Right ventricle myocardium superior (tissue), 1 donor: ENCODE data around the gene PPT2. TPM values are rescaled to one million over a fixed set of nuclear protein-coding genes. Genes with fewer than 3 reads are reported as not detected.

ENCODE experiments used
- ATAC-seq: fragments of 200-7000 bp; cut with Tn5 transposase; one replicate; pipeline ENCODE4 v1.9.1; 2020; ENCODE audit warnings: mild to moderate bottlenecking; ENCODE audit not compliant: poor library complexity
- DNase-seq: peaks from one replicate; pipeline ENCODE4 v3.0.0-alpha.2; 2020
- intact Hi-C: fragments of 100-400 bp; cut with DNase I; formaldehyde crosslinking; loops from one replicate; pipeline ENCODE4 v1.11.2; 2022
- total RNA-seq: library from RNA; stranded (reverse); fragmentation: NEBNext Ultra II Directional; extraction: Animal tissue kit (Norgen Biotek cat#: 25700); gene quantifications from one replicate; pipeline ENCODE4 v1.2.1, GENCODE V29; 2021
- donor health status: DM: no; HTN: yes; CAD: no; lungs with severe emphysema.

Gene PPT2
- total RNA-seq, 1 donor from 2014 or later: 20.4 TPM

DNA sequence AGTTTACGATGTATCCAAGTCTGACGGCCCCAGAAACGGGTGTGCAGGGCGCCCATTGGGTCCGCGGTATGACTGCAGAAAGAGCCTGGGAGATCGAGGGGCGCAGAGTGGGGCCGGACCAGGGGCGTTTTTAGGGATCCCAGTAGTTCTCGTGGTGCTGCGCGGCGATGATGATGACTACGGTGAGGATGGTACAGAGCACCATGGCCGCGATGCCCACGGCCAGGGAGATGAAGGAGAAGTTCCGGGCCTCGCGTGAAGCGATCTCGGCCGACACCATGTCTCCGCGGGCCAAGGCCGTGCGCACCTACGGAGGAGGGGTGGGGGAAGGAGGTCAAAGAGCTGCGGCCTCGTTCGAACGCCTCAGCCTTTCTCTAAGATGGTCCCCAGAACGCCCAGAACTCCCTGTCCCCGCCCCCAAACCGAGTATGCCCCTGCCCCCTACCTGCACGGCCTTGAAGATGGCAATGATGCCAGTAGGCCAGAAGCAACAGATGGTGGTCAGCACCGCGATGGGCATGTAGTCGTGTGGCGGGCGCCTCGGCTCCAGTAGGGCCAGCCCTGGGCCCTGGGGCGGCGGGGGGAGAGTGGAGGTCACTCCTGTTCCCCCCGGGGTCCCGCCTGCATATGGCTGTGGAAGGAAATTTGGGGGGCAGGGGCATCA lies 4.7 kb upstream of the PPT2 start:
- intact Hi-C loops: no loop called here
- ATAC-seq (no peak), DNase-seq (peak; percentile 45)

- ATAC-seq: no peak
- intact Hi-C loops: no loop called here
These were observed 3.7 kb upstream of the PPT2 start for GRCh38 chr6:32149932-32150870.

DNA sequence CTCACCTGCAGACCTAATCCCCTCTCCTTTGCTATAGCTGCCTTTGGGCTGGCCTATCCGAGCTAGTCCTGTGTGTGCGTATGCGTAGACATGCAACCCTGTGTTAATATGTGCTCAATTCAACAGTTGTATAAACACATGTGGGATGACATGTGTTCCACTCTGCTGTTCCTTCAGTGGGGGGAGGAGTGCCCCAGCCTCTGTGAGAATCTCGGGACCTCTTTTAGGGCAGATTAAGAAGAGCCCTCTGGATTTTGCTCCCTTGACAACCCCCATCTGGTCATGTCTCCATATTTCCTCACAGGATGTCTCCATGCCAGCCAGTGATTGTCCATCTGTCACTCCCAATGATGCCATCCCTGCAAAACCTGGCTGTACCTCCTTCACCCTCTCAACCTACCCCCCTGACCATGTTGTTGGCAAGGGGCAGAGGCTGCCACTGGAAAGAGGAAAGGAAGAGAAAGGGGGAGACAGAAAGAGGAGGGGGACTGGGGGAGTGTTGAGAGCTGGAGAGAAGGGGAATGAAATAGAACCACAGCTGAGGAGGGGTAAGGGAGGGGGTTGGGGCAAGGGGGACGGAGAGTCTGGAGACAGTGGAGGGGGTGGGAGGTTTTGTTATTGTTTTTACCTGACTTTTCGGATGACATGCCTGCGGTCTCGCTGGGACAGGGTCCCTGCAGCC lies 2.6 kb upstream of the PPT2 start:
- no peak for ATAC-seq
- intact Hi-C loops: no loop called here
- no peak for DNase-seq

More at GRCh38 chr6:32149932-32150870, 3.7 kb upstream of the PPT2 start:
- no peak for DNase-seq

DNA sequence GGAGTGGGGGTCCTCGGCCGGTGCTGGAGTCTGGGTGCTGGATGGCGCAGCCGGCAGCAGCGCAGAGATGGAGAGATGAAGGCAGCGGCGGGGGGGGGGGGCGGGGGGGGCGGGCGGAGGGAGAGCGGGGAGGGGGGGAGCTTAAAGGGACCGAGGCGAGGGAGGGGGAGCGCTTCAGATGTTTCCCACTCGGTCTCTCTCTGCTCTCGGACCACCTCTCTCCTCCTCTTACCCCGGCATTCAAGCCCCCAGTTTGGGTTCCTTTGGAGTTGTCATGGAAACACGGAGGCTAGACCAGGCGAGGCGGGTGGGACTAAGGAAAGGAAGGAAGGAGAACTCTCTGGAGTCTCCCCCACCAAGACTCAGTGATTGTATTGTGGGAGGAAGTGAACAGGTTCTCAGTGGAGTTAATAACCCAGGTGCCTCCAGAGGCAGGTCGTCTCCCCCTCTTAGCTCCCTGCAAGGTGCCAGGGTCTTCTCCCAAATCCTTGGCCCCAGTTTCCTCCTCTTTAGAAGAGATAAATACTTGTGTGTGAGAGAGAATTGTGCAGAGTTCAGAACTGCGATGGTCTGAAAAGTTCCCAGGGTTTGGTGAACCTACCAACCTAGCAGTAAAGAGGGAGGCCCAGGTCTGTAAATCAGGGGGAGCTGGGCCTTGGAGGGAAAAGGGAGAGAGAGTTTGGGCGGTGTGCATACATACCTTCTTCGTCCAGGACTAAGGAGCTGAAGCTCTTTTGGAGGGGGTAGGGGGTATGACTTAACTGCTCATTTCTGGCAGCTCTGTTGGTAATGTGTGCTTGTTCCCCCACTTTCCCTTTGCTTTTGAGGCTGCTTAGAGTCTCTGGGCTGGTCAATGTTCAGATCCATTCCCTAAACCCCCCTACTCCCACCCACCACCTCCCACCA lies 1.8 kb upstream of the PPT2 start, which contains the start of gene PRRT1:
Gene PRRT1, minus strand, starts transcription at position 77 of the 906 bp plus-strand sequence. CDS start 112 bp downstream, outside the sequence.
- intact Hi-C loops: no loop called here
- ATAC-seq (no peak), DNase-seq (no peak)

GRCh38 chr6:32152769-32153563 lies 975 bp upstream of the PPT2 start:
- intact Hi-C loops: no loop called here
- peak; percentile 30 for ATAC-seq
- DNase-seq: peak; percentile 42

DNA sequence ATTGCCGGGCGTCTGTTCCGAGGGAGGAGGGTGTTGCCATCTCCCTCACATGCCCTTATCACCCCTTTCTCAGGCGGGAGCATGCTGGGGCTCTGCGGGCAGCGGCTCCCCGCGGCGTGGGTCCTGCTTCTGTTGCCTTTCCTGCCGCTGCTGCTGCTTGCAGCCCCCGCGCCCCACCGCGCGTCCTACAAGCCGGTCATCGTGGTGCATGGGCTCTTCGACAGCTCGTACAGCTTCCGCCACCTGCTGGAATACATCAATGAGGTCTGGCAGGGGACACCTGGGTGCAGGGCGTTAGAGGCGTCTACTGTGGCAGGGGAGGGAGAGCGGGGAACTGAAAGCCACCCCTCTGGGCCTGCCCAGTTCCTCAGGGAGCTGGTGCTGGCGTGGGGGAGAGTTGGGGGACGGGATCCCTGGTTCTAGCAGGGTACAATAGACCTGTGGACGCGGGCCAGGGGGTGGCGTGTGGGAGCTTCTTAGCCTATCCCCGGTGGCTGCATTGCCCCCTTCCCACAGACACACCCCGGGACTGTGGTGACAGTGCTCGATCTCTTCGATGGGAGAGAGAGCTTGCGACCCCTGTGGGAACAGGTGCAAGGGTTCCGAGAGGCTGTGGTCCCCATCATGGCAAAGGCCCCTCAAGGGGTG lies 697 bp downstream of the PPT2 start:
- DNase-seq: peak; percentile 73
- intact Hi-C loops: no loop called here
- ATAC-seq: peak; percentile 79

GRCh38 chr6:32156891-32157290 lies 3.0 kb downstream of the PPT2 start:
- ATAC-seq: no peak
- intact Hi-C loops: no loop called here
- DNase-seq: no peak

GRCh38 chr6:32158052-32158451 lies 4.1 kb downstream of the PPT2 start:
- no peak for ATAC-seq
- intact Hi-C loops: no loop called here
- no peak for DNase-seq

DNA sequence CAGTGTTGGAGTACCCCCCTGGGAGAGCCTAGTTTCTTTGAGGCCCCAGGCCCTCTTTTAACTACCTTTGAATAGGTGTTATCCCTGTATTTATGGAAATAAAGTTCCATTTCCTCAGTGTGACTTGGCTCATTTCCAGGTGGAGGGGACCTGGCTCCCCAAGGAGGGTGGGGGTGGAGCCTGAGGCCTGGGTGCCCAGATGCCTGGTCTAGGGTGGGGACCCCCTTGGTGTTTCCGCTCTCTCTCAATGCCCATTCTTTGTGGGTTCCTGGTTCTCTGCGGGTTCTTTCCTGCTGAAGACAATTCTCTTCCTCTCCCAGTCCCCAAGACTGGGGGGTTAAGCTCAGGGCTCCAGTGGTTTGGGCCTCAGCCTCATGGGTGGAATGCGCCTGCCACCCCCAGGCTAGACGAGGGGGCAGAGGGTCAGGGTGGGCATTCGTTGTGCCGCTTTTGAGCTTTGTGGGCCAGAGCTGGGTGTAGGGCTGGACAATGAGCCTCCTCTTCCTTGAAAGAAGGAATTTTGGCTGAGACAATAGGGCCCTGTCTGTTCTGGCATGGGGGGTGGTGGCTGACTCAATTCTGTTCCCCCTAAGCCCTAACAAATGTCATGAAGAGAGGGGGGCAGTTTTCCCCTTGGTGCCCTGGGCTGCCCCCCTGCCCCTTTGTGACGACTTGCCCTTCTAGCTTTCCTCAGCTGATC lies 9.8 kb downstream of the PPT2 start:
- intact Hi-C loops: no loop called here
- ATAC-seq (no peak), DNase-seq (no peak)

DNA sequence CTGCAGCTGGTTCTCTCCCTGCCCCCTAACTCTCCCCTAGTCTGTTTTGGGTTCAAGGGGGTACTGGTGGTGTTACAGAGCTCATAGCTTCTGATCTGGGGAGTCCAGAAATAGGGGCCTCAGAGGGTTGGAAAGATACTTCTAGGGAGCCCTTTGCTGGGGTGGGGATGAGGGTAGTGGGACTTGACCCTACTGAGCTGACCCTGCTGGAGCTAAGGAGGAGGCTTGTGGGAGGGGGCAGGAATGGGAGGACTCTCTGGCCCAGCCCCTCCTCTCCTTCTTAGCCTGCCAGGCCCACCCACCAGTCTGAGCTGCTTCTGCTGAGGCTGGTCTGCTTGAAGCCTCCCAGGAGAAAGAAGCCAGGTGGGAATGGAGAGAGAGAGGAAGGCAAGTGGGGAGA lies 10.4 kb downstream of the PPT2 start, which contains the start of gene EGFL8:
Gene EGFL8, plus strand, starts transcription at position 301 of the 400 bp plus-strand sequence. CDS start 1,571 bp downstream, outside the sequence.
- intact Hi-C loops: no loop called here
- no peak for ATAC-seq
- DNase-seq: no peak

GRCh38 chr6:32166411-32167061 lies 12.6 kb downstream of the PPT2 start:
- ATAC-seq (no peak), DNase-seq (no peak)
- intact Hi-C loops: no loop called here

- DNase-seq (no peak), ATAC-seq (no peak)
- intact Hi-C loops: no loop called here
These were observed 13.3 kb downstream of the PPT2 start for GRCh38 chr6:32167154-32167760.

- no peak for ATAC-seq
These were observed 13.9 kb downstream of the PPT2 start for GRCh38 chr6:32167761-32168262.

DNA sequence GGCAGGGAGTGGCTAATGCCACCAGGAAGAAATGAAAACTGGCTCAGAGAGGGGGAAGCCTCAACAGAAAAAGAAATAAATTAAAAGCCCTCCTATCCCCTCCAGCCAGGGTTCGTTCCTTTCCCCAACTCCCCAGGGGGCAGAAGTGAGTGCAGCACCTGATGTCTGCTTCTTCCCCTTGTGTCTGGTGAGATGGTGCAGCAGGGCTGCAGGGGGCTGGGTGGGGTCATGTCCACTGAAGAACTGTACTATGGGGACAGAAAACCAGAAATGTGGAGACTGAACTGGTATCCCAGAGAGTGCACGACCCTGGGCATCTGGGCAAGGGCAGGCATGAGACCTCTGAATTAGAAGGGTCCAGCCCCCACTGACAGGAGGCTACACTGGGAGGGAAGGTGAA lies 14.4 kb downstream of the PPT2 start:
- ATAC-seq (no peak), DNase-seq (no peak)
- intact Hi-C loops: no loop called here

More at GRCh38 chr6:32167761-32168262, 13.9 kb downstream of the PPT2 start:
- DNase-seq: no peak
- intact Hi-C loops: no loop called here
